Astrocyte (in vitro differentiated cells and primary cell): ENCODE data around the gene EGFL8. TPM values are rescaled to one million over a fixed set of nuclear protein-coding genes. Genes with fewer than 3 reads are reported as not detected.

ENCODE experiments used
- DNase-seq: peaks from one replicate; pipeline ENCODE4 v3.0.0-alpha.2; 2010; ENCODE audit warnings: low read depth
- FAIRE-seq: peaks from 2 replicates; lab custom pipeline; 2011; peaks lifted over from hg19 to GRCh38; lab: Jason Lieb, UNC
- H2AFZ ChIP-seq: 2 replicates; pipeline ENCODE4 v1.6.0; 2012; ENCODE audit warnings: low read depth, low read length, inconsistent platforms
- H3K27ac ChIP-seq: 2 replicates; pipeline ENCODE4 v1.5.1; 2011; ENCODE audit warnings: low read depth, low read length, inconsistent platforms
- H3K27me3 ChIP-seq: 2 replicates; pipeline ENCODE4 v1.6.0; 2011; ENCODE audit warnings: low read length, inconsistent platforms; ENCODE audit not compliant: insufficient read depth
- H3K36me3 ChIP-seq: 2 replicates; pipeline ENCODE4 v1.5.1; 2011; ENCODE audit warnings: low read length, inconsistent platforms; ENCODE audit not compliant: insufficient read depth
- H3K4me1 ChIP-seq: 2 replicates; pipeline ENCODE4 v1.5.1; 2011; ENCODE audit warnings: low read length, inconsistent platforms; ENCODE audit not compliant: insufficient read depth
- H3K4me2 ChIP-seq: 2 replicates; pipeline ENCODE4 v1.6.0; 2012; ENCODE audit warnings: low read length, inconsistent platforms
- H3K4me3 ChIP-seq: 2 replicates; pipeline ENCODE4 v1.5.1; 2011; ENCODE audit warnings: low read depth, mild to moderate bottlenecking, low read length, inconsistent platforms; ENCODE audit not compliant: insufficient read depth
- H3K79me2 ChIP-seq: 2 replicates; pipeline ENCODE4 v1.6.0; 2012; ENCODE audit warnings: mild to moderate bottlenecking, low read length, inconsistent platforms; ENCODE audit not compliant: insufficient read depth
- H3K9ac ChIP-seq: 2 replicates; pipeline ENCODE4 v1.6.0; 2012; ENCODE audit warnings: mild to moderate bottlenecking, low read length, inconsistent platforms
- H3K9me3 ChIP-seq: 2 replicates; pipeline ENCODE4 v1.5.1; 2012; ENCODE audit warnings: low read depth, mild to moderate bottlenecking, low read length, inconsistent platforms; ENCODE audit not compliant: insufficient read depth
- H4K20me1 ChIP-seq: 2 replicates; pipeline ENCODE4 v1.6.0; 2012; ENCODE audit warnings: low read length, inconsistent platforms; ENCODE audit not compliant: insufficient read depth
- H3K27ac Mint-ChIP-seq: one replicate; pipeline ENCODE4 v1.8.0; 2021; ENCODE audit warnings: mild to moderate bottlenecking, mixed read lengths; ENCODE audit not compliant: unreplicated experiment
- H3K27me3 Mint-ChIP-seq: one replicate; pipeline ENCODE4 v1.8.0; 2021; ENCODE audit warnings: low read depth, mixed read lengths; ENCODE audit not compliant: unreplicated experiment
- H3K36me3 Mint-ChIP-seq: one replicate; pipeline ENCODE4 v1.8.0; 2021; ENCODE audit warnings: low read depth, mixed read lengths; ENCODE audit not compliant: unreplicated experiment
- H3K4me1 Mint-ChIP-seq: one replicate; pipeline ENCODE4 v1.8.0; 2021; ENCODE audit warnings: low read depth, mixed read lengths; ENCODE audit not compliant: unreplicated experiment
- H3K4me3 Mint-ChIP-seq: one replicate; pipeline ENCODE4 v1.8.0; 2021; ENCODE audit warnings: mild to moderate bottlenecking, moderate library complexity, mixed read lengths; ENCODE audit not compliant: unreplicated experiment
- H3K9me3 Mint-ChIP-seq: one replicate; pipeline ENCODE4 v1.8.0; 2021; ENCODE audit warnings: mild to moderate bottlenecking, mixed read lengths; ENCODE audit not compliant: unreplicated experiment
- CTCF ChIP-seq: IDR thresholded peaks from 2 replicates; pipeline ENCODE4 v1.5.1; 2011; ENCODE audit warnings: low read depth, mild to moderate bottlenecking, inconsistent platforms, low read length, moderate library complexity; ENCODE audit not compliant: insufficient read depth
- EZH2 ChIP-seq: IDR thresholded peaks from 2 replicates; pipeline ENCODE4 v1.6.1; 2012; ENCODE audit warnings: mild to moderate bottlenecking, low read length, inconsistent platforms; ENCODE audit not compliant: insufficient read depth
- total RNA-seq: library from RNA; stranded (reverse); gene quantifications from 2 replicates; pipeline ENCODE4 v1.2.1, GENCODE V29; 2021

The EGFL8 gene
- total RNA-seq, 1 donor from 2014 or later: 13.3 TPM

- Mint-ChIP-seq H3K9me3 (no peaks in the 10 kb centered on the region), H3K36me3 (peaks cover 6% of the 10 kb centered on the region), H3K27ac (peak within 1 kb of the TSS; percentile 99), H3K4me1 (peaks cover 30% of the 10 kb centered on the region), H3K4me3 (peak within 1 kb of the TSS; percentile 97), H3K27me3 (no peaks in the 10 kb centered on the region)
- Histone ChIP-seq H3K4me1 (peaks cover 33% of the 10 kb centered on the region), H3K27me3 (no peaks in the 10 kb centered on the region), H3K27ac (peak within 1 kb of the TSS; percentile 91), H3K9me3 (no peaks in the 10 kb centered on the region), H3K79me2 (peaks cover 40% of the 10 kb centered on the region), H3K4me3 (peak within 1 kb of the TSS; percentile 79), H3K4me2 (peak within 1 kb of the TSS; percentile 95), H2AFZ (peak within 1 kb of the TSS; percentile 77), H4K20me1 (peaks cover 18% of the 10 kb centered on the region), H3K36me3 (peaks cover 5% of the 10 kb centered on the region), H3K9ac (peak within 1 kb of the TSS; percentile 98)
- FAIRE-seq (peak; percentile 83), DNase-seq (peak; percentile 100)
- TF ChIP-seq EZH2: no peak
Measured at GRCh38 chr6:32177788-32178546, 13.6 kb downstream of the EGFL8 start, which contains the start of gene RNF5. Gene RNF5 (plus strand): TSS chr6:32178405. CDS start chr6:32178512, 107 bp downstream.

- Histone ChIP-seq H3K9me3 (no peaks in the 10 kb centered on the region), H3K9ac (peak overlapping the region; percentile 98), H3K36me3 (peaks cover 9% of the 10 kb centered on the region), H3K79me2 (peaks cover 32% of the 10 kb centered on the region), H3K4me3 (peak overlapping the region; percentile 79), H3K27ac (peak overlapping the region; percentile 91), H3K27me3 (no peaks in the 10 kb centered on the region), H3K4me1 (peaks cover 33% of the 10 kb centered on the region), H3K4me2 (peak overlapping the region; percentile 95), H4K20me1 (peaks cover 13% of the 10 kb centered on the region), H2AFZ (peak overlapping the region; percentile 35)
- no peak for TF ChIP-seq CTCF
- TF ChIP-seq EZH2: no peak
- FAIRE-seq (no peak), DNase-seq (no peak)
- H3K36me3 Mint-ChIP-seq: peaks cover 6% of the 10 kb centered on the region
- H3K27me3 Mint-ChIP-seq: no peaks in the 10 kb centered on the region
- H3K4me3 Mint-ChIP-seq: peak overlapping the region; percentile 97
- no peaks in the 10 kb centered on the region for H3K9me3 Mint-ChIP-seq
- H3K4me1 Mint-ChIP-seq: peaks cover 24% of the 10 kb centered on the region
- H3K27ac Mint-ChIP-seq: peak overlapping the region; percentile 99
Measured at GRCh38 chr6:32178547-32179440, 14.4 kb downstream of the EGFL8 start.

GRCh38 chr6:32179766-32180405 is 15.5 kb downstream of the EGFL8 start:
- H3K9ac ChIP-seq: no peak overlapping the region
- no peaks in the 10 kb centered on the region for H3K27me3 ChIP-seq
- FAIRE-seq (no peak), DNase-seq (no peak)
- peak overlapping the region; percentile 97 for H3K4me3 Mint-ChIP-seq
- no peaks in the 10 kb centered on the region for H3K9me3 ChIP-seq
- H3K79me2 ChIP-seq: peaks cover 21% of the 10 kb centered on the region
- TF ChIP-seq CTCF: no peak
- TF ChIP-seq EZH2: no peak
- H3K4me3 ChIP-seq: no peak overlapping the region
- no peak overlapping the region for H3K27ac ChIP-seq
- peak overlapping the region; percentile 95 for H3K4me2 ChIP-seq
- H3K4me1 Mint-ChIP-seq: peaks cover 21% of the 10 kb centered on the region
- H3K36me3 Mint-ChIP-seq: peaks cover 6% of the 10 kb centered on the region
- peaks cover 2% of the 10 kb centered on the region for H4K20me1 ChIP-seq
- no peaks in the 10 kb centered on the region for H3K9me3 Mint-ChIP-seq
- no peaks in the 10 kb centered on the region for H3K27me3 Mint-ChIP-seq
- peaks cover 11% of the 10 kb centered on the region for H3K36me3 ChIP-seq
- H3K27ac Mint-ChIP-seq: no peak overlapping the region
- H2AFZ ChIP-seq: no peak overlapping the region
- peaks cover 27% of the 10 kb centered on the region for H3K4me1 ChIP-seq
